SIG-M5 treated with dmso at 0.1 percent for 504 hours (cell line): ENCODE measurements around the gene EXOSC7.
A peak's percentile ranks its signal among the peaks of the same experiment; 100 is the strongest.

Experiments used
- DNase-seq: peaks from one replicate; lab custom pipeline; 2025; ENCODE audit not compliant: unreplicated experiment; lab: John Stamatoyannopoulos, UW

Gene EXOSC7

GRCh38 chr3:44992555-44993470 is 16.8 kb downstream of the EXOSC7 start:
- DNase-seq: peak; percentile 34

DNA sequence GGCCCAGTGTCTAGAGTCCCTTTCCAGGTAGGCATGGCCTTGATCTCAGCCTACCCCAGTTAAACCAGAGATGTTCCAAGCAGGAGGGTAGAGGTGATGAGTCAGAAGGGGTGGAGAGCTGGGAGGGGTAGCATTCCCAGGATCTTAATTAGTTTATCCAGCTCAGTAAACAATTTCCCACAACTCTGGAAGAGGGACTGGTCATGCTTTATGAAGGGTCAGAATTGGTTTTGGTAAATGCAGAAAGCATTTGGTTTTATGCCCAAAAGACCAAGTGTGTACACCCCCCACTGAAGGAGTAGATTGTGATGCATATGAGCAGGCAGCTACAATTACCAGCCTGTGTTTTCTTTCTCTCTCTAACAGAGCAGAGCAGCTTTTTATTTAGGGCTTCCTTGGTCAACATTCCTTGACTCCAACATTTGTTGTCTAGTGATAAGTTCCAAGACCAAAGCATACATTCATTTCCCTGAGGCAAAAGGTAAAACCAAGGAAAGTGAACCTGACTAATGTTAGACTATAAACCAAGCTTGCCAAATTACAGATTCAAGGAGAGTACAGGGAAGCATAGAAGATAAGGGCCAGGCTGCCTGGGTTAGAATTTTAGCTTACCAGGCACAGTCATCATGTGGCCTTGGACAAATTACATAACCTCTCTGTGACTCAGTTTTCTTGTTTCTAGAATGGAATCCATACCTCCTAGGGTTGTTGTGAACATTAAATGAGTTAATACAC is 17.6 kb downstream of the EXOSC7 start:
- no peak for DNase-seq

- no peak for DNase-seq
Measured at GRCh38 chr3:44995142-44995770, 19.2 kb downstream of the EXOSC7 start.

GRCh38 chr3:44996556-44996969 is 20.5 kb downstream of the EXOSC7 start:
- DNase-seq: no peak

- DNase-seq: no peak
Measured at GRCh38 chr3:44999782-45000181, 23.7 kb downstream of the EXOSC7 start.

DNA sequence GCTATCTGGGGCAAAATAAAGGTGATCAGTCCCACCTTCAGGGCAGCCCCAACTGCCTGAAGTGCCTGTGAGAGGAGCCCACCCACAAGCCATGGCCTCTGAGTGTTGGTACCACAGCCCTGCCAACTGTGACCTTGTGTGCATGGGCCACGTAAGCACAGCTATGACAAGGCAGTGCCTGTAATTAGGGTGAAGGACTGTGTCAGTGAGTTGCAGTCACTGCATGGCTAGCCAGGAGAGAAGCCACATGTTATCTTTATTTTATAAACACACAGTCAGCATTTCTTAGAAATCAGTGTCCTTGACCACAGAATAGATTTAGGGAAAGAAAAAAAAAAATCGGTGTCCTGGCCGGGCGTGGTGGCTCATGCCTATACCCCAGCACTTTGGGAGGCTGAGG is 24.8 kb downstream of the EXOSC7 start:
- DNase-seq: no peak

GRCh38 chr3:45001738-45002137 is 25.7 kb downstream of the EXOSC7 start:
- DNase-seq: no peak

DNA sequence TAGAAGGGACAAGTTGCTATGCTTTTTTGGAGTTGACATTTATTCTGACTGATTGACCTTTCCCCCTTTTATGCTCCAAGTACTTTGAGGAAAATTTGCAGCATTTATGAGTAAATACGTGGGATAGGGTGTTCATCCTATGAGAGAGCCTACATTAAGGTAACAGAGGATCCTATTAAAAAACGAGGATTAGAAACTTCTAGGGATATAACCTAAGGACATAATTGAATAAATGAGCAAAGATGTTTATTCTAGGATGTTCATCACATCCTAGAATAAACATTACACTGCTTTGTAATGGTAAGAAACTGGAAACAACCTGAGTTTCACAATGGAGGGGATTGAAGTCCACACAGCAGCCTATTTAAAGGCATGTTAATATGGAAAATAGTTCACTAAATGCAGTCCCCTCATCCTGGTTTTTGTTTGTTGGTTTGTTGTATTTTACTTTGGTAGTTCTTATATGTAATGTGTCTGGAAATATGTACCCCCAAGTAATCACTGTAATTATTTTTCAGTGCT is 26.2 kb downstream of the EXOSC7 start:
- DNase-seq: no peak

GRCh38 chr3:45002720-45003119 is 26.7 kb downstream of the EXOSC7 start:
- no peak for DNase-seq

- no peak for DNase-seq
Measured at GRCh38 chr3:45003406-45003805, 27.4 kb downstream of the EXOSC7 start.

- no peak for DNase-seq
Measured at GRCh38 chr3:45003859-45004258, 27.8 kb downstream of the EXOSC7 start.

DNA sequence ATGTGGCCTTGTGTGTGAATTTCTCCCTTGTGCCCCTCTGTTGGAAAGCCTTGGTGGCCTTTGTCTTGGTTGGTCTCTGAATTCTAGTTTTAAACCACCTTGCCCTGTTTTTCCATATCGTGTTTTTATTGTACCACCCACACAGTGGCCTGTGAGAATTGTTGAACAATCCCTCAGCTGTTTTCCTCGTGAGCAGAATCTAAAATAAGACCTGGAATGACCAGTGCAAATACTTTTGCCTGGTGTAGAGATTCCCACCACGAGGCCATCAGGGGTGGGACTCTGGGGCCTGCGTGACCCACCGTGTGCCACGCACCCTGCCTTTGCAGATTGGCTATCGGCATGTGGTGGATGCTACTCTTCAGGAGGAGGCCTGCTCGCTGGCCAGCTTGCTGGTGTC is 31.0 kb downstream of the EXOSC7 start:
- DNase-seq: no peak

DNA sequence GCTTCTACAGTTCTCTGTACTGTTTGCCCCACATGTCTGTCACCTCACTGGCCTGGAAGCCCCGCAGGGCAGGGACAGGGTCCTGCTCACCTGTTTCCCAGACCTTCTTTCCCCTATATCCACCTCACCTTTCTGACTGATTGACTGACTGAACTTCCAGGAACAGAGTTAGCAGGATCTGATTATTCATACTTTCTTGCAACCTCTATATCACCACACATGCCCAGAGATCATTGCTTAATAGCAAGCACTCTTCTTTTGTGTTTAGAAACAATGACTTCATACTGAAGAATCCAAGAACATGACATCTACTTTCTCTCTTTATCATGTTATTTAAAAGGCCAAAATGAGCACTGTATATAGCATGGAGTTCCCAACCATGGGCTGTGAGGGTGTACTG is 32.1 kb downstream of the EXOSC7 start:
- no peak for DNase-seq

DNA sequence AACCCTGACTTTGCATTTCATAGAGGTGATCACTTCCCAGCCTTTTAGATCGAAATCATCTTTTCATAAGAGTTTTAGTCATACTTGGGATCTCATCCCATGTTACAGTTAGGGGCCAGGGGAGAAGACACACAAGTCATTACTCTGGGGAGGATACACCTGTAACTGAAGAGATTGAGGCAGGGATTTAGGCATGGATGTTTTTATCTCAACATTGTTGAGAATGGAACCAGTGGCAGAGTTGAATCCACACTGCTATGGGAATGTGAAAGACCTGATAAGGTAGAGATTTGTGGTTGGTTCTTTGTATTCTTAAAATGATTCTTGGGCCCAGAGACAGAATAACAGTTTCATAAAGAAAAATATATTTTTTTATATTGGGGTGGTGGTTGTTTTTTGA is 33.8 kb downstream of the EXOSC7 start:
- no peak for DNase-seq

GRCh38 chr3:45010811-45011333 is 34.8 kb downstream of the EXOSC7 start:
- no peak for DNase-seq

DNA sequence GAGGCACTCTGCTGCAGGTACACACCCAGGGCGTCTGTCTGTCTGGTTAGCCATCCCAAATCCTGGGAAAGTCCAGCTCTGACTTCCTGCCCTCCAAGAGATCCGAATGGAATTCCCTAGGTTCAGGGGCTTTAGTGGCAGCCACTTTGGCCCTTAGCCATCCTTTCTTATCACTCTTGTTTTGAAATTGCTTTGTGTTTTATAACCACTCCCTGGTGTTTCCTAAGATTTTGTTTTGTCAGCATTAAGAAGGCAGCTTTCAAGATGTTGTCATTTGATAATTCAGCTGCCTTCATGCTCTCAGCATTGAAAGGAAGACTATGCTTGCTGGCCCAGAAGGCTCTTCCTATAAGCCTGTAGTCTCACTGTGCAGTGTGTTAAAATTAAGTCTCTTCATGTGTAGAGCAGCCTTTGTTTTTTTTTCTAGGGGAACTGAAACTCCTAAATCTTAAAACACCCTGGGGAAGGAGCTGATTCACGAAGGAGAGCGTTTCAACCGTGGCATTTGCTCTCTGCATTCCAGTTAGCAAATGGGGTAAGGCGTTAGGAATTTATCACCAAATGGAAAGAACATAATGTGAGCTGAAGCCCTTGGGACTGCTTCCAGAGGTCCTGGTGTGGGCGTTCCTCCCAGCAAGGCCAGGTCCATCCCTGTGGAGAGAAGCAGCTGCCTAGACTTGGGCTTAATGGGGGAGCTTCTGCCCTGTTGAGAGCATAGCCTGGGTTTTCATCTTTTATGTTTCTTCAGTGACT is 35.9 kb downstream of the EXOSC7 start:
- peak; percentile 65 for DNase-seq

DNA sequence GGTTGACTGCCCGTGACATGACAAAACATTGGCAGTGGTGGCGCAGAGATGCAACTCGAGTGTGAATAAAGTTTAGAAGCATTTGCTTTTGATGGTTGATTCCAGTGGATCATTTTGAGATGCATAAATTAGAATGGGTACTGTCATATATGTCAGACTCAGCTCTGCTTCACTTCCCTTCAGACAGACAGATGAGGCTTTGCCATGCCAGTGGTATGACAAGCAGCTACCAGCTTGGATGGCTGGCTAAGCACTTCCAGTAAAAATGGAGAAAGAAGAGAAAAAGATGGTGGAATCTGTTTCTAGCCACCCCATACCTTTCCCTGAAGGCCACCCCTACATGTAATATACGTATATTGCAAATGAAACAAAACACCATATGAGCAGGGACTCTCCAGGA is 36.5 kb downstream of the EXOSC7 start:
- no peak for DNase-seq

- no peak for DNase-seq
Measured at GRCh38 chr3:45016916-45017315, 40.9 kb downstream of the EXOSC7 start.

- no peak for DNase-seq
Measured at GRCh38 chr3:45017821-45018220, 41.8 kb downstream of the EXOSC7 start.

DNA sequence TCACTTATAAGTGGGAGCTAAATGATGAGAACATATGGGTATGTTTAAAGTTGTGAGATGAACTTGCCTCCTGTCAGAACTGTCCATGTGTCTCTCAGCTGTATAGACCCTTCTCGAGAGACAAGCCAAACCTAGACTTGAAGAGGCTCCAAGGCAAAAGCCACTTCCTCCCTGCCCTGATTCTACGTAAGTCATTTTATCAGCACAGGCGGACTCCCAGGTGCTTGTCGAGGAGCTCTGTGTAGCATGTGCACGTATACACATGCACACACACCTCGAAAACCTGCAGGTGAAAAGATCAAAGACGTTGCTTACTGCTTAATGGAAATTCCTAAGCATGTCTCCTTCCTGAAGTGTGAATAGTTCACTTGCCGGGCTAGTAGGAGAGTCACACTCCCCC is 44.5 kb downstream of the EXOSC7 start:
- DNase-seq: no peak
